WERI-Rb-1 (cell line): Measurements from ENCODE around the gene TCIRG1.

Experiments used
- DNase-seq: peaks from one replicate; pipeline ENCODE4 v3.0.0-alpha.2; 2020
- H3K27ac ChIP-seq: fragments of 250-450 bp; sonication (Bioruptor Pico); 2 replicates; pipeline ENCODE4 v1.5.1; 2020; ENCODE audit warnings: mild to moderate bottlenecking, moderate library complexity
- H3K27me3 ChIP-seq: fragments of 250-450 bp; sonication (Bioruptor Pico); 2 replicates; pipeline ENCODE4 v1.5.1; 2021; ENCODE audit warnings: mild to moderate bottlenecking, low read depth, moderate library complexity; ENCODE audit not compliant: insufficient read depth, severe bottlenecking
- H3K36me3 ChIP-seq: fragments of 250-450 bp; sonication (Bioruptor Pico); 2 replicates; pipeline ENCODE4 v1.5.1; 2020; ENCODE audit warnings: mild to moderate bottlenecking, moderate library complexity
- H3K4me3 ChIP-seq: 2 replicates; pipeline ENCODE4 v1.5.1; 2011; ENCODE audit warnings: low read depth, mild to moderate bottlenecking, control low read depth, low read length
- H3K9me3 ChIP-seq: fragments of 250-450 bp; sonication (Bioruptor Pico); 2 replicates; pipeline ENCODE4 v1.5.1; 2021; ENCODE audit warnings: mild to moderate bottlenecking, moderate library complexity; ENCODE audit not compliant: severe bottlenecking
- TF ChIP-seq, protein P1 (sequence below): IDR thresholded peaks from 2 replicates; pipeline ENCODE4 v1.5.1; 2011; ENCODE audit warnings: low read depth, mild to moderate bottlenecking, control low read depth, inconsistent platforms, low read length

The TCIRG1 gene

DNA sequence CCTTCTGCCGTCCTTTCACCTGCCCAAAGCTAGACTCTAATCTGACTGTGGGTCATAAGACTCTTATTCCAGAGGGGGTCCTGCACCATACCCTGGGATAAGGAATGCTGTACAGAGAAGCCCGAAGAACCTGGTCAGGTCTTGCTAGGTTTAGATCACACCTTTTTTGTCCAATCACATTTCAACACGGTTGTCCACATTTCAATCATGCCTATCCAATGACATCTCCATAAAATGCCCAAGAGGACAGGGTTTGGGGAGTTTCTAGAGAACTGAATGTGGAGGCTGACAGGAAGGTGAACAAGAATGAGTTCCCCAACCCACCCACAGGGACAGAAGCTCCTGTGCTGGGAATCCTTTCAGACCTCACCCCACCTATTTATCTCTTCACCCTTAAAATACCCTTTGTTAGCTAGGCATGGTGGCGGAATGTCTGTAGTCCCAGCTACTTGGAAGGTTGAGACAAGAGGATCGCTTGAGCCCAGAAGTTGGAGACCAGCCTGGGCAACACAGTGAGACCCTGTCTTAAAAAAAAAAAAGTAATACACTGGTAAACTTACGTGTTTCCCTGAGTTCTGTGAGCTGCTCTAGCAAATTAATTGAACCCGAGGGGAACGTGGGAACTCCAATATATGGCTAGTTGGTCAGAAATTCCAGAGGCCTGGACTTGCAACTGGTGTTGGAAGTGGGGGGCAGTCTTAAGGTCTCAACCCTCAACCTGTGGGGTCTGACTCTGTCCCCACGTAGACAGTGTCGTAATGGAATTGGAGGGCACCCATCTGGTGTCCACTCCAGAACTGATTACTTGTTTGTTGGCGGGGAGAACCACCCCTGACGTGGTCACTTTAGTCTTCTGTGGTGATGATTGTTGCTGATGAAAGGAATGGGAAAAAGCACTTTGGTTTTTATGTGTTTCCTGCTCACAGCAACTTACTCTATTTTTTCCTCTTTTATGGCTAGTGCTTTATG lies 17.8 kb downstream of the TCIRG1 start:
- peaks cover 15% of the 10 kb centered on the region for H3K36me3 ChIP-seq
- no peak for DNase-seq
- no peaks in the 10 kb centered on the region for H3K9me3 ChIP-seq
- H3K4me3 ChIP-seq = no peak overlapping the region
- H3K27ac ChIP-seq = no peak overlapping the region
- TF ChIP-seq, protein P1, sequence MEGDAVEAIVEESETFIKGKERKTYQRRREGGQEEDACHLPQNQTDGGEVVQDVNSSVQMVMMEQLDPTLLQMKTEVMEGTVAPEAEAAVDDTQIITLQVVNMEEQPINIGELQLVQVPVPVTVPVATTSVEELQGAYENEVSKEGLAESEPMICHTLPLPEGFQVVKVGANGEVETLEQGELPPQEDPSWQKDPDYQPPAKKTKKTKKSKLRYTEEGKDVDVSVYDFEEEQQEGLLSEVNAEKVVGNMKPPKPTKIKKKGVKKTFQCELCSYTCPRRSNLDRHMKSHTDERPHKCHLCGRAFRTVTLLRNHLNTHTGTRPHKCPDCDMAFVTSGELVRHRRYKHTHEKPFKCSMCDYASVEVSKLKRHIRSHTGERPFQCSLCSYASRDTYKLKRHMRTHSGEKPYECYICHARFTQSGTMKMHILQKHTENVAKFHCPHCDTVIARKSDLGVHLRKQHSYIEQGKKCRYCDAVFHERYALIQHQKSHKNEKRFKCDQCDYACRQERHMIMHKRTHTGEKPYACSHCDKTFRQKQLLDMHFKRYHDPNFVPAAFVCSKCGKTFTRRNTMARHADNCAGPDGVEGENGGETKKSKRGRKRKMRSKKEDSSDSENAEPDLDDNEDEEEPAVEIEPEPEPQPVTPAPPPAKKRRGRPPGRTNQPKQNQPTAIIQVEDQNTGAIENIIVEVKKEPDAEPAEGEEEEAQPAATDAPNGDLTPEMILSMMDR = no peak
- no peaks in the 10 kb centered on the region for H3K27me3 ChIP-seq

GRCh38 chr11:68057807-68058206 lies 19.0 kb downstream of the TCIRG1 start:
- TF ChIP-seq, protein P1 = no peak
- no peak for DNase-seq

DNA sequence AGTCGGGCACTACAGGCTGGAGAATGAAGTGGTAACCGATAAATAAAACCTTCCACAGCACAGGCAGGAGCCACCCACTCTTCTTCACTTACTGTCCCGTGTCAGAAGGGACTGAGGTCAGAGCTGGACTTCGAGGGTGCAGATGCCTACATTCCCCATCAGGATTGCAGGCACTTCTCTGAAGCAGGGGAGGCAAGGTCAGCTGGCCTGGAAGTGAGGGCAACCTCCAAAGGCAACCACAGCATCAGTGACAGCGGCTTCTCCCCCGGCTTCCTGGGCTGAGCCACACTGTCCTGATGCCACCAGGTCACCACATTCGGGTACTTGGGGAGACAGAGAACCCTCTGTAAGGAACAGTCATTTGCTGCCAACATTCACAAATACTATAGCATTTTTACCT lies 22.7 kb downstream of the TCIRG1 start:
- TF ChIP-seq, protein P1 = no peak
- no peak for DNase-seq
- Histone ChIP-seq H3K27ac (no peak overlapping the region), H3K27me3 (no peaks in the 10 kb centered on the region), H3K4me3 (no peak overlapping the region), H3K36me3 (peaks cover 37% of the 10 kb centered on the region), H3K9me3 (no peaks in the 10 kb centered on the region)

More at GRCh38 chr11:68057807-68058206, 19.0 kb downstream of the TCIRG1 start:
- Histone ChIP-seq H3K27ac (no peak overlapping the region), H3K36me3 (peaks cover 16% of the 10 kb centered on the region), H3K9me3 (no peaks in the 10 kb centered on the region), H3K27me3 (no peaks in the 10 kb centered on the region), H3K4me3 (no peak overlapping the region)

DNA sequence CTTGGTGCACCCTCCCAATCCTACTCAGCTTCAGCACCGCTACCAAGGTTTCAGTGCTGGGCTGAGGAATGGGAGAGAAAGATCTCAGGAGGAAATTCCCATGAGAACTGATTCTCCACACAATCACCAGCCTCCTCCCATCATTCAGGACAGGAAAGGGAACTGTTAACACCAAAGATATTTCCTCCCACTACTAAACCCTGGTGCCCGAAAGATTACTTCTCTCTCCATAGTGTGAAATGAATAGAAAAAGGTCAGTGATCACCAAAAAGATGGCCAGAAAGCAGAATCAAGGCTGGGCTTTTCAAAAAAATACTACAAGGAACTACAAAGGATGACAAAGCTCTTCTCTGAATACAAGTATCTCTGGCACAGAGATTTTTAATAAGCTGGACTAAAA lies 26.1 kb downstream of the TCIRG1 start:
- no peak for DNase-seq
- TF ChIP-seq, protein P1 = no peak
- Histone ChIP-seq H3K36me3 (peaks cover 47% of the 10 kb centered on the region), H3K27ac (no peak overlapping the region), H3K4me3 (no peak overlapping the region), H3K9me3 (no peaks in the 10 kb centered on the region), H3K27me3 (no peaks in the 10 kb centered on the region)

- H3K27ac ChIP-seq = no peak overlapping the region
- TF ChIP-seq, protein P1 = no peak
- no peak for DNase-seq
- no peaks in the 10 kb centered on the region for H3K27me3 ChIP-seq
- no peak overlapping the region for H3K4me3 ChIP-seq
- H3K9me3 ChIP-seq = no peaks in the 10 kb centered on the region
- H3K36me3 ChIP-seq = peaks cover 50% of the 10 kb centered on the region
These were observed 27.0 kb downstream of the TCIRG1 start for GRCh38 chr11:68065841-68066240.
